IMR-90 (cell line): ENCODE results near the gene NUDT3. TPM values are rescaled to one million over a fixed set of nuclear protein-coding genes. Genes with fewer than 3 reads are reported as not detected.
"Not testable (repeated sequence)": the region's sequence is repeated elsewhere in the genome, so short reads cannot be mapped to it uniquely, and the experiment has no call there.

Source experiments
- ATAC-seq: fragments of 200-7000 bp; cut with Tn5 transposase; 2 replicates; pipeline ENCODE4 v1.9.1; 2020; ENCODE audit warnings: low read depth, mild to moderate bottlenecking, moderate library complexity
- BruUV-seq: library from RNA; stranded (reverse); fragments of 400-500 nt; replicated peaks from 2 replicates; lab custom pipeline; 2021; lab: Mats Ljungman, UMichigan
- CTCF ChIA-PET: fragments of 300-600 bp; formaldehyde crosslinking; extraction: SDS; loops from one replicate; lab custom pipeline; 2021; ENCODE audit warnings: antibody characterized with exemption; lab: Yijun Ruan, JAX
- POLR2A ChIA-PET: fragments of 300-600 bp; sonication (Branson Sonifier 250); formaldehyde crosslinking; loops from one replicate; lab custom pipeline; 2022; ENCODE audit warnings: antibody characterized with exemption; ENCODE audit not compliant: unreplicated experiment; lab: Charles Lee
- DNase-seq: peaks from one replicate; pipeline ENCODE4 v3.0.0; 2013
- H2AFZ ChIP-seq: replicated peaks from 2 replicates; pipeline ENCODE3; 2013; ENCODE audit warnings: low read length, mild to moderate bottlenecking; ENCODE audit not compliant: poor library complexity
- H2AK5ac ChIP-seq: 2 replicates; pipeline ENCODE4 v1.6.1; 2013; ENCODE audit warnings: low read depth, low read length, inconsistent platforms
- H2AK9ac ChIP-seq: replicated peaks from 2 replicates; pipeline ENCODE3; 2013; ENCODE audit warnings: mild to moderate bottlenecking, low read depth, low read length, moderate library complexity; ENCODE audit not compliant: poor library complexity
- H2BK120ac ChIP-seq: 2 replicates; pipeline ENCODE4 v1.6.1; 2013; ENCODE audit warnings: low read depth, low read length, inconsistent platforms
- H2BK15ac ChIP-seq: 3 replicates; pipeline ENCODE4 v1.6.1; 2013; ENCODE audit warnings: low read depth, low read length, inconsistent platforms
- H2BK20ac ChIP-seq: 2 replicates; pipeline ENCODE4 v1.6.1; 2013; ENCODE audit warnings: low read depth, mild to moderate bottlenecking, inconsistent platforms, low read length, moderate library complexity
- H2BK5ac ChIP-seq: 2 replicates; pipeline ENCODE4 v1.6.1; 2013; ENCODE audit warnings: mild to moderate bottlenecking, low read depth, low read length, inconsistent platforms; ENCODE audit not compliant: poor library complexity, severe bottlenecking
- H3K14ac ChIP-seq: replicated peaks from 2 replicates; pipeline ENCODE4 v1.6.1; 2013; ENCODE audit warnings: low read depth, low read length, inconsistent platforms
- H3K18ac ChIP-seq: 2 replicates; pipeline ENCODE4 v1.6.1; 2013; ENCODE audit warnings: low read depth, low read length, control low read depth
- H3K23ac ChIP-seq: 2 replicates; pipeline ENCODE4 v1.6.1; 2013; ENCODE audit warnings: low read depth, low read length, inconsistent platforms
- H3K27ac ChIP-seq: 2 replicates; pipeline ENCODE4 v1.5.1; 2013; ENCODE audit warnings: mild to moderate bottlenecking, control low read depth, low read length; ENCODE audit not compliant: insufficient read depth
- H3K27me3 ChIP-seq: 2 replicates; pipeline ENCODE4 v1.6.1; 2013; ENCODE audit warnings: low read length; ENCODE audit not compliant: control insufficient read depth, insufficient read depth
- H3K36me3 ChIP-seq: 2 replicates; pipeline ENCODE4 v1.6.1; 2013; ENCODE audit warnings: low read length, mixed read lengths; ENCODE audit not compliant: control insufficient read depth, insufficient read depth
- H3K4ac ChIP-seq: 2 replicates; pipeline ENCODE4 v1.6.1; 2013; ENCODE audit warnings: low read depth, low read length, inconsistent platforms
- H3K4me1 ChIP-seq: 2 replicates; pipeline ENCODE4 v1.6.1; 2013; ENCODE audit warnings: low read length, mixed read lengths; ENCODE audit not compliant: control insufficient read depth, insufficient read depth
- H3K4me2 ChIP-seq: 2 replicates; pipeline ENCODE4 v1.6.1; 2013; ENCODE audit warnings: low read depth, mild to moderate bottlenecking, control low read depth, low read length, moderate library complexity
- H3K4me3 ChIP-seq: 2 replicates; pipeline ENCODE4 v1.5.1; 2013; ENCODE audit warnings: low read depth, mild to moderate bottlenecking, control low read depth, low read length, moderate library complexity; ENCODE audit not compliant: insufficient read depth
- H3K56ac ChIP-seq: 2 replicates; pipeline ENCODE4 v1.6.1; 2013; ENCODE audit warnings: low read length, inconsistent platforms; ENCODE audit not compliant: insufficient read depth; ENCODE audit errors: extremely low read depth
- H3K79me1 ChIP-seq, 2 experiments: 2 replicates each; pipeline ENCODE4 v1.6.1; 2013; ENCODE audit warnings: low read length in 2 of 2, inconsistent platforms in 1 of 2, low read depth in 1 of 2
- H3K9ac ChIP-seq: 2 replicates; pipeline ENCODE4 v1.6.1; 2013; ENCODE audit warnings: low read depth, low read length, control low read depth
- H3K9me1 ChIP-seq: 2 replicates; pipeline ENCODE4 v1.6.1; 2013; ENCODE audit warnings: low read length, inconsistent platforms; ENCODE audit not compliant: insufficient read depth
- H3K9me3 ChIP-seq: 2 replicates; pipeline ENCODE4 v1.6.1; 2013; ENCODE audit warnings: low read length; ENCODE audit not compliant: control insufficient read depth, insufficient read depth
- H4K20me1 ChIP-seq: 2 replicates; pipeline ENCODE4 v1.6.1; 2013; ENCODE audit warnings: low read length, inconsistent platforms; ENCODE audit not compliant: insufficient read depth
- H4K5ac ChIP-seq: 2 replicates; pipeline ENCODE4 v1.6.1; 2013; ENCODE audit warnings: mild to moderate bottlenecking, low read depth, low read length, control low read depth
- H4K8ac ChIP-seq, 2 experiments: 2 replicates each; pipeline ENCODE4 v1.6.1; 2013; ENCODE audit warnings: low read depth in 2 of 2, low read length in 2 of 2, control low read depth in 1 of 2, inconsistent platforms in 1 of 2
- H4K91ac ChIP-seq: 2 replicates; pipeline ENCODE4 v1.6.1; 2013; ENCODE audit warnings: low read depth, low read length, inconsistent platforms; ENCODE audit not compliant: insufficient read depth
- CEBPB ChIP-seq: IDR thresholded peaks from 2 replicates; pipeline ENCODE4 v1.6.1; 2012; ENCODE audit warnings: low read depth, low read length, improper control_type of control experiment
- FOS ChIP-seq: fragments of 150-350 bp; IDR thresholded peaks from 2 replicates; pipeline ENCODE4 v1.6.1; 2016; ENCODE audit warnings: low read depth, low read length
- WGBS, 2 experiments: methylation state at CpG; one replicate each; pipeline versions ENCODE4 v1.1.5 to v1.1.7; 2013; ENCODE audit warnings: missing lambda C conversion rate in 2 of 2; ENCODE audit not compliant: insufficient read length in 1 of 2; ENCODE audit errors: extremely low coverage in 2 of 2; 5-methylcytosine and 5-hydroxymethylcytosine counted together
- dilution Hi-C: fragments of 300-500 bp; cut with HindIII; formaldehyde crosslinking; loops from one replicate; pipeline ENCODE4 v1.14.3; 2018; ENCODE audit warnings: low sequenced_read_pairs; ENCODE audit not compliant: unreplicated experiment
- in situ Hi-C: fragments of 300-500 bp; cut with MboI; formaldehyde crosslinking; loops from 3 replicates; pipeline ENCODE4 v1.14.3; 2019; ENCODE audit warnings: low sequenced_read_pairs, inconsistent platforms, mixed read lengths
- intact Hi-C: fragments of 100-400 bp; cut with micrococcal nuclease; formaldehyde crosslinking; loops from 2 replicates; pipeline ENCODE4 v1.10.0; 2022
- polyA plus RNA-seq, 3 experiments: library from polyadenylated mRNA; depleted of rRNA; stranded (reverse); fragments of >200 nt; gene quantifications; 2 replicates each; pipeline ENCODE4 v1.2.3, GENCODE V29; 2012; ENCODE audit warnings: low replicate concordance in 1 of 3
- total RNA-seq: library from RNA; depleted of rRNA; stranded (reverse); fragments of >200 nt; gene quantifications from 2 replicates; pipeline ENCODE4 v1.2.3, GENCODE V29; 2012

Gene NUDT3
- total and polyA plus RNA-seq, 2 of the 4 experiments (the other 2 are of a cell fraction): 10.1 to 17.2 TPM

- H3K4me1 ChIP-seq, H3K18ac ChIP-seq, H3K23ac ChIP-seq, POLR2A ChIA-PET, H2BK15ac ChIP-seq, in situ Hi-C loops, H4K5ac ChIP-seq, H3K9me3 ChIP-seq, H2BK120ac ChIP-seq, H4K8ac ChIP-seq, H2AK5ac ChIP-seq, H3K4me2 ChIP-seq, H3K36me3 ChIP-seq, H3K14ac ChIP-seq, H3K56ac ChIP-seq, H3K9me1 ChIP-seq, H3K27me3 ChIP-seq, dilution Hi-C loops, H4K91ac ChIP-seq, intact Hi-C loops, H3K4me3 ChIP-seq, H2AK9ac ChIP-seq, CTCF ChIA-PET, H2BK20ac ChIP-seq, BruUV-seq, H2AFZ ChIP-seq: not testable (repeated sequence)
- DNase-seq: peak; percentile 88
- Histone ChIP-seq H4K20me1 (peaks cover 46% of the 10 kb centered on the region), H3K79me1 (peaks cover 49 to 76% of the 10 kb centered on the region in 2 experiments), H3K27ac (peak overlapping the region; percentile 35; the same call in 1 of the 2 replicates), H3K4ac (peak overlapping the region; percentile 2; the same call in 1 of the 2 replicates), H3K9ac (peak overlapping the region; percentile 26; the same call in 1 of the 2 replicates), H2BK5ac (peak overlapping the region; percentile 64)
- WGBS, 2 experiments: no CpG with 5 or more reads among the region's 9 CpGs
- ATAC-seq: peak; percentile 96
- TF ChIP-seq FOS: peak; percentile 75
- peak; percentile 52 for TF ChIP-seq CEBPB
Measured at GRCh38 chr6:34365781-34366638, 26.5 kb downstream of the NUDT3 start.

DNA sequence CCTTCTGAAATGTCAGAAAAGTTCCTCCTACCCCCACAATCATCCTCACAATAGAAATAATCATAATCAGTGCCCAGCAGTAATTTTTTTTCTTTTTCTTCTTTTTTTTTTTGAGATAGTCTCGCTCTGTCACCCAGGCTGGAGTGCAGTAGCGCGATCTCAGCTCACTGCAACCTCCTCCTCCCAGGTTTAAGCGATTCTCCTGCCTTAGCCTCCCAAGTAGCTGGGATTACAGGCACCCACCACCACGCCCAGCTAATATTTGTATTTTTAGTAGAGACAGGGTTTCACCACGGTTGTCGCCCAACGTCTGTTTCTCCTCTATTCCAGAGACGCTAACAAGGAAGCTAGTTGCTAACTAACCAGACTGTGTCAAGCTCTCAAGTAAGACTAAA, 28.8 kb downstream of the NUDT3 start:
- CTCF ChIA-PET, H3K9me3 ChIP-seq, H3K4me2 ChIP-seq, H2AFZ ChIP-seq, H3K27ac ChIP-seq, H3K9ac ChIP-seq, H3K18ac ChIP-seq, H2AK5ac ChIP-seq, H2BK120ac ChIP-seq, H2BK20ac ChIP-seq, H3K56ac ChIP-seq, H3K9me1 ChIP-seq, intact Hi-C loops, H3K4ac ChIP-seq, ATAC-seq, H3K4me3 ChIP-seq, H3K4me1 ChIP-seq, in situ Hi-C loops, POLR2A ChIA-PET, H3K27me3 ChIP-seq, H3K36me3 ChIP-seq, H2AK9ac ChIP-seq, H2BK15ac ChIP-seq, H3K23ac ChIP-seq, H4K5ac ChIP-seq, H3K14ac ChIP-seq, H2BK5ac ChIP-seq, dilution Hi-C loops, DNase-seq, H4K91ac ChIP-seq, H4K8ac ChIP-seq, BruUV-seq: not testable (repeated sequence)
- Histone ChIP-seq H4K20me1 (peaks cover 48% of the 10 kb centered on the region), H3K79me1 (peaks cover 43 to 69% of the 10 kb centered on the region in 2 experiments)
- WGBS, 2 experiments: 80% methylated on average over 1 of the region's 9 CpGs; no CpG with 5 or more reads in 1 of the 2 experiments
